HG03520 (cell line): ENCODE measurements around the gene FAM131A.

Experiments used
- ATAC-seq: cut with Tn5 transposase; IDR thresholded peaks from one replicate; pipeline ENCODE4 v1.9.1; 2021; ENCODE audit warnings: mild to moderate bottlenecking, moderate library complexity; ENCODE audit not compliant: unreplicated experiment

FAM131A gene

DNA sequence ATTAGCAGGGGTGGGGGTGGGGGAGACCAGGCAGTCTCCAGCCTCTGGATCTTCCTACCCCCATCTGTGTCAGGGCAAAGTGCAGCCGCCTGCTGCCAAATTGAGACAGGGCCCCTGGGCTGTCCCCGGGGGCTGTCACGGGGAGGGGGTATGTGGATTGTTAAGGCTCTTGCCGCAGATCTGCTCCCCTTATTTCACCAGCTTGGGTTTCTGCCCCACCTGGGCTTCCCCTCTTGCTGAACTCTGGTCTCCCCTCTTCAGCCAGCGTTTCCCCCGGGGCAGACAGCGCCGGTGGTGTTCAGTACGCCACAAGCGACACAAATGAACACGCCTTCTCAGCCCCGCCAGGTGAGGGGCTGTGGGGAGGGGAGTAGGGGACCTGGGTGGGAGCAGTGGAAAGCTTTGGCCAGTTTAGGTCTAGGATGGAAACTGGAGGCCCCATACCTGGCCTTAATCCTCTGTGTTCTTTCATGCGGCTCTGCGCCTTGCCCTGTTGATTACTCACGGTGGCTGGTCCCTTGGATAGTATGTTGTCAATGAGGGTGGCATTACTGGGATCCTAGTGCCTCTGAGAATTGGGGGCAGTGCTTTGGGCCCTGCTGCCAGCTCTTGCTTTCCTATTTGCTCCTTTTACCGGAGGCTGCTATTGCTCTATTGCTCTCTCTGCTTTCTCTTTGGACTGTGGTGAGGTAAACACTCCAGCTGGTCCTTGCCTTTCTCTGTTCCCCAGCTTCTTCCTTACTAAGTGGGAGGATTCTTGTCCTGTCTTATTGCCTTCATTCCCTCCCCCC is 21.3 kb upstream of the FAM131A start:
- ATAC-seq = no peak

GRCh38 chr3:184316792-184317191 is 20.6 kb upstream of the FAM131A start:
- no peak for ATAC-seq

DNA sequence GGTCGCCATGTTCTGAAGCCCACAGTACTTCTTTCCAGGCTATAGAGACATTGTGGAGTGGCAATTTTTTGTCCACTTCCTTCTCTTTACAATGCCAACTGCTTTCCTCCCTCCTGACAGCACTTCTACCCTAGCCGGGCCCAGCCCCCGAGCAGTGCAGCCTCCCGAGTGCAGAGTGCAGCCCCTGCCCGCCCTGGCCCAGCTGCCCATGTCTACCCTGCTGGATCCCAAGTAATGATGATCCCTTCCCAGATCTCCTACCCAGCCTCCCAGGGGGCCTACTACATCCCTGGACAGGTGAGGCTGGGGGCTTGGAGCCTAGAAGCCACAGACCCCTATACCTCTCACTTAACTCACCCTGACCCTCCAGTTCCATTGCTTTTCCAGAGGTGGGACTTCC is 20.2 kb upstream of the FAM131A start:
- no peak for ATAC-seq

GRCh38 chr3:184320104-184320445 is 17.3 kb upstream of the FAM131A start:
- ATAC-seq = no peak

DNA sequence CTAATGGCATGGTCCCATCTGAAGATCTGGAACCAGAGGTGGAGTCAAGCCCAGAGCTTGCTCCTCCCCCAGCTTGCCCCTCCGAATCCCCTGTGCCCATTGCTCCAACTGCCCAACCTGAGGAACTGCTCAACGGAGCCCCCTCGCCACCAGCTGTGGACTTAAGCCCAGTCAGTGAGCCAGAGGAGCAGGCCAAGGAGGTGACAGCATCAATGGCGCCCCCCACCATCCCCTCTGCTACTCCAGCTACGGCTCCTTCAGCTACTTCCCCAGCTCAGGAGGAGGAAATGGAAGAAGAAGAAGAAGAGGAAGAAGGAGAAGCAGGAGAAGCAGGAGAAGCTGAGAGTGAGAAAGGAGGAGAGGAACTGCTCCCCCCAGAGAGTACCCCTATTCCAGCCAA is 15.7 kb upstream of the FAM131A start:
- ATAC-seq = no peak

GRCh38 chr3:184322731-184323487 is 14.5 kb upstream of the FAM131A start:
- no peak for ATAC-seq

DNA sequence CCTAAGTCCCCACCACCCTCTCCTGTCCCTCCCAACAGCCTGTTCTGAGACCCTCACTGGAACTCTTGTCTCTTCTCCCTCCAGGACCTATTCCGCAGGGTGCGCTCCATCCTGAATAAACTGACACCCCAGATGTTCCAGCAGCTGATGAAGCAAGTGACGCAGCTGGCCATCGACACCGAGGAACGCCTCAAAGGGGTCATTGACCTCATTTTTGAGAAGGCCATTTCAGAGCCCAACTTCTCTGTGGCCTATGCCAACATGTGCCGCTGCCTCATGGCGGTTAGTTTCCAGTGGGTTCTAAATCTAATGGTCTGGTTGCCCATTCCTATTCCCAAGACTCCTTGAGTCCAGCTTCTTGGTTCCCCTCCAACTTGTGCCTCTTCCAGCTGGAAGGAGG is 13.7 kb upstream of the FAM131A start:
- ATAC-seq = no peak

GRCh38 chr3:184325269-184325668 is 12.1 kb upstream of the FAM131A start:
- no peak for ATAC-seq

- ATAC-seq = no peak
Observed at GRCh38 chr3:184325715-184326369, 11.6 kb upstream of the FAM131A start.

GRCh38 chr3:184327171-184327570 is 10.2 kb upstream of the FAM131A start:
- no peak for ATAC-seq

GRCh38 chr3:184328516-184328915 is 8.9 kb upstream of the FAM131A start:
- ATAC-seq = no peak

DNA sequence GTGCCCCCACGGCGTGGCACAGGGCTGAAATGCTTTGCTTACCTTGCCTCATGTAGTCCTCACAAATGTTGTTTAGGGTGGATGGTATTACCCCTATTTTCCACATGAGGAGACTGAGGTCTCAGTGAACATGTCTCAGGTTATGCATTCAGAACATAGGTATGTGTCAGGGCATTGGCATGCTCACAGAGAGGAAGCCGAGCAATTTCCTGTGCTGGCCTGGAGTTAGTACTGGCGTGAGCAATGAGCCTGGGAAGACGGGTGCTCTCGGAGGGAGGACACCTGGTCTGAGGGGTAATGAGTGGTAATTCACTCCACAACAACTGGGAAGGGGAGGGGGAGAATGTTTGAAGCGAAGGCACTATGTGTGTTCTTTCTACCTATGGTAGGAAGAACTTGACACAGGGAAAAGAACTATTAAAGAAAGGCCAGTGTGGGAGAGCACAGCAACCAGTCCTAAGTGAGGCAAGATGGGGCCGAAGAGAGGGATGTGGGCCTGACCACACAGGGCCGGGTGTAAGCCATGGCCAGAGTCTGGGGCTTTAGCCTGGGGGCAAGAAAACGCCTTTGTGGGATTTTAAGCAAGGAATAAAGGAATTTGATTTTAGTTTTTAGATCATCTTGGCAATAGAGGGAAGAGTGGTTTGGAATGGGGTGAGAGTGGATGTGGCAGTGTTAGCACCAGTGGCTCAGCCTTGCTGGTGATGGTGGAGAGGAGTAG is 4.9 kb upstream of the FAM131A start:
- ATAC-seq = no peak

- ATAC-seq = no peak
Observed at GRCh38 chr3:184333190-184333589, 4.2 kb upstream of the FAM131A start.

- ATAC-seq = no peak
Observed at GRCh38 chr3:184333700-184334099, 3.7 kb upstream of the FAM131A start.

GRCh38 chr3:184334470-184335158 is 2.8 kb upstream of the FAM131A start:
- no peak for ATAC-seq

GRCh38 chr3:184335291-184335660 is 2.1 kb upstream of the FAM131A start:
- no peak for ATAC-seq

- ATAC-seq = no peak
Observed at GRCh38 chr3:184335661-184336546, 1.5 kb upstream of the FAM131A start.

DNA sequence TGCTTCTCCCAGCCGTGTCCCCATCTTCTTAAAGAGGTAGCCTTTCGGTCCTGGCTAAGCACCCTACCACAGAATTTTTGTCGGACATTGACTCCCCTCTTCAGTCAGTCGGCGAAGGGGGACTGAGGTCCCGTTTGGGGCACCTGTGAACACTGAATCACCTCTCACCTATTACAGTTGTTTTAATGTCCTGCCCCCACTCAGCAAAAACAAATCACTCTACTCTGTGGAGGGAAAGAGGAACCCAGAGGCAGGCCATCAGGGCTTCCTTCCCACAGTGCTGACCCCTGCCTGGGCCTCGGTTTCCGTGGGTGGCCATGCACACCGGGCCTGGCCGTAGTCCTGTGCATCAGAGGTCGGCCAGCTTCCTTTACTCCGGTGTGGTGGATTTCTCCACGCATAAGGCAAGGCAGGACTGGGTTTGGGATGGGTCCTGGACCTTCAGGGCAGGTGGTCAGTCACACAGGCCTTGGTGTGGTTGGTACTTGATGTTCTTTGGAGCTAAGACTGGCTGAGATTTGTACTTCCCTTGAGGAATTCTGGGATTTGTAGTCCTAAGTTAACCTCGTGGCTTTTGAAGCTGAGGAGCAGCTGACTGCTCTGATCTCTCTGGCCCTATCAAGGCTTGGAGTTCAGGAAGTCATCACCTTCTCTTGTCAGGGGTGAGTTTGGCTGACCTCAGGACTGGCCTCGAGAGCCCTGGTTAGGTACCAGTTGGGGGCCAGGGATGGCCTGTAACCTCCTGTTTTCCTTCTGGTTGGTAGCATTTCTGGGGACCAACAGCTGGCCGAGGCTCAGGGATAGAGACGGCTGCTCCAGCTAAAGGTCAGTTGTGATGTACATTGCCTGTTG is 627 bp upstream of the FAM131A start:
- ATAC-seq = no peak

- ATAC-seq = no peak
Observed at GRCh38 chr3:184337981-184338380, 581 bp downstream of the FAM131A start.
